ENCODE measurements around the gene GPR3.

- TF ChIP-seq EGR1 (IDR thresholded peaks at IDR 0.05; ENCODE audit: low read depth in 2 of 2) (no peak), CTCF (IDR thresholded peaks at IDR 0.05; ENCODE audit: low read depth, low read length, missing input control) (no peak), REST (IDR thresholded peaks at IDR 0.05) (no peak), ATF3 (IDR thresholded peaks at IDR 0.05) (no peak)
These were observed 20.6 kb downstream of the GPR3 start for GRCh38 chr1:27413004-27413403.
